Tibial nerve (tissue), 4 donors: ENCODE measurements around the gene C14orf180.

Source experiments
- CTCF ChIP-seq, 5 experiments: fragments of 200-600 bp in 3 of 5; fragments of 450-650 bp in 2 of 5; sonication (generic) in 3 of 5; IDR thresholded peaks; one replicate each; pipeline ENCODE4 v1.5.1; 2016 to 2019; ENCODE audit warnings: antibody characterized with exemption in 5 of 5, mild to moderate bottlenecking in 3 of 5, moderate library complexity in 2 of 5
- EP300 ChIP-seq, 2 donors: sonication (generic); formaldehyde crosslinking; IDR thresholded peaks; one replicate each; pipeline ENCODE4 v1.6.1; 2017; ENCODE audit warnings: antibody characterized with exemption in 2 of 2, mild to moderate bottlenecking in 1 of 2
- POLR2A ChIP-seq, 2 donors: fragments of 450-650 bp; IDR thresholded peaks; one replicate each; pipeline ENCODE4 v1.6.1; 2017; ENCODE audit warnings: antibody characterized with exemption in 2 of 2, mild to moderate bottlenecking in 2 of 2, moderate library complexity in 2 of 2

- TF ChIP-seq CTCF (IDR thresholded peaks at IDR 0.05) = no peak
- no peak for TF ChIP-seq EP300 (IDR thresholded peaks at IDR 0.05)
- no peak for TF ChIP-seq POLR2A (IDR thresholded peaks at IDR 0.05)
Observed at GRCh38 chr14:104532191-104532555, 47.4 kb upstream of the C14orf180 start.
